Muscle layer of colon (tissue), 2 donors: ENCODE measurements around the gene RUBCNL.

ENCODE experiments used
- H3K27ac ChIP-seq: one replicate; pipeline ENCODE4 v1.7.0; 2013; ENCODE audit warnings: low read depth, mild to moderate bottlenecking, low read length, moderate library complexity
- H3K27me3 ChIP-seq, 2 donors: one replicate each; pipeline ENCODE4 v1.7.0; 2013; ENCODE audit warnings: low read length in 2 of 2, mild to moderate bottlenecking in 2 of 2; ENCODE audit not compliant: insufficient read depth in 2 of 2, control insufficient read depth in 1 of 2
- H3K36me3 ChIP-seq: one replicate; pipeline ENCODE4 v1.7.0; 2013; ENCODE audit warnings: mild to moderate bottlenecking, low read length; ENCODE audit not compliant: insufficient read depth
- H3K4me1 ChIP-seq: one replicate; pipeline ENCODE4 v1.7.0; 2013; ENCODE audit warnings: mild to moderate bottlenecking, low read length; ENCODE audit not compliant: insufficient read depth
- H3K4me3 ChIP-seq, 2 donors: one replicate each; pipeline ENCODE4 v1.7.0; 2013; ENCODE audit warnings: low read length in 2 of 2, low read depth in 1 of 2, mild to moderate bottlenecking in 1 of 2, moderate library complexity in 1 of 2
- H3K9ac ChIP-seq: one replicate; pipeline ENCODE4 v1.7.0; 2013; ENCODE audit warnings: low read length
- H3K9me3 ChIP-seq: one replicate; pipeline ENCODE4 v1.7.0; 2013; ENCODE audit warnings: mild to moderate bottlenecking, low read length
- donor health status: abdominal sarcoma.
- donor health status: Adenocarcinoma of cecum.

The RUBCNL gene

DNA sequence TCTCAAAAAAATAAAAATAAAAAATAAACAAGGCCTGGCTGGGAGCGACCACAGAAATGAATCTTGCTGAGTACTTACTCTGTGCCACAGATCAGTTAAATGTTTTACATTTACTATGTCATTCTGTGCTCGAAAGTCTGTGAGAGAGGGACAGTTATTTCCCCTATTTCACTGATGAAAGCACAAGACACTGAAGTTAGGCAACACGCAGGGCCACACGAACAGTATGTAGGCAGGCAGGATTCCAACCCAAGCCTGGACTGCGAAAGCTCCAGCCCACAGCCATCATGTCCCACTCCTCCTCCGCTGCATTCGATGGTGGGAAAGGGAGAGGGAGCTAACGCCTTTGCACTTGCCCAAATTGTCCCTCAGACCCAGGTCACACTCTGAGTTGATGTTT, 34.2 kb downstream of the RUBCNL start:
- H3K4me3 ChIP-seq = no peak overlapping the region
- no peaks in the 10 kb centered on the region for H3K27me3 ChIP-seq
- H3K9me3 ChIP-seq = no peaks in the 10 kb centered on the region
- H3K36me3 ChIP-seq = no peaks in the 10 kb centered on the region
- no peak overlapping the region for H3K9ac ChIP-seq
- no peaks in the 10 kb centered on the region for H3K4me1 ChIP-seq
- no peak overlapping the region for H3K27ac ChIP-seq

DNA sequence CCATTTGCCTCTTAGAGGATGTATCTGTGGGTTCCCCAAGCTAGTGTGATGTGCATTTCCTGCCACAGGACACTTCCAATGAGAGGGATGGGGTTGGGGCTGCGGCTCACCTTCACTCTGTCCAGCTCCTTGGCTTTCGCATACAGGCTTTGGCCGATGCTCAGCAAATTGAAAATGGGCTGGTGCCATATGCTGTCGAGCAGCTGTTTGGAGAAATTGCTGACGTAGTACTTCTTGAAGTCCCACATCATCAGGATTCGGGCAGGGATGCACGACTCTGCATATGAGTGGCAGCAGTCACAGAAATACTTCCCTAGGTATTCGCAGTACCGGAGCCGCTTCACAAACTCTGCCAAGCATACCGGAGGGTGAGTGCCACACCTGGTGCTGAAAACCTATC, 37.0 kb downstream of the RUBCNL start:
- Histone ChIP-seq H3K27me3 (no peaks in the 10 kb centered on the region), H3K4me3 (no peak overlapping the region), H3K27ac (no peak overlapping the region), H3K4me1 (no peaks in the 10 kb centered on the region), H3K36me3 (no peaks in the 10 kb centered on the region), H3K9me3 (no peaks in the 10 kb centered on the region), H3K9ac (no peak overlapping the region)

DNA sequence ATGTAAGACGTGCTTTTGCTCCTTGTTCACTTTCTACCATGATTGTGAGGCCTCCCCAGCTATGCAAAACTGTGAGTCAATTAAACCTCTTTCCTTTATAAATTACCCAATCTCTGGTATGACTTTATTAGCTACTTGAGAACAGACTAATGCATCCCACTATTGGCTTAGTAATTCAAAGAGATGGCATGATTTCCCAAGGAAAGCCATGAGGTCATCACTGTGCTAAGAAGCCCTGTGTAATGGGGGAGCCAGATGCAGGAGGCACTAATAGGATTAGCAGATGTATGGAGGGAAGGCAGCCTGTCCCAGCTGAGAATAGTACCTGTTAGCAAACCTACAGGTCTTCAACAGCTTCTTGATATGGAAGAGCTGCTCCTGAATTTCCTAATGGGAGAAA, 38.1 kb downstream of the RUBCNL start:
- H3K27ac ChIP-seq = no peak overlapping the region
- no peaks in the 10 kb centered on the region for H3K4me1 ChIP-seq
- H3K27me3 ChIP-seq = no peaks in the 10 kb centered on the region
- no peaks in the 10 kb centered on the region for H3K36me3 ChIP-seq
- no peaks in the 10 kb centered on the region for H3K9me3 ChIP-seq
- H3K9ac ChIP-seq = no peak overlapping the region
- no peak overlapping the region for H3K4me3 ChIP-seq

DNA sequence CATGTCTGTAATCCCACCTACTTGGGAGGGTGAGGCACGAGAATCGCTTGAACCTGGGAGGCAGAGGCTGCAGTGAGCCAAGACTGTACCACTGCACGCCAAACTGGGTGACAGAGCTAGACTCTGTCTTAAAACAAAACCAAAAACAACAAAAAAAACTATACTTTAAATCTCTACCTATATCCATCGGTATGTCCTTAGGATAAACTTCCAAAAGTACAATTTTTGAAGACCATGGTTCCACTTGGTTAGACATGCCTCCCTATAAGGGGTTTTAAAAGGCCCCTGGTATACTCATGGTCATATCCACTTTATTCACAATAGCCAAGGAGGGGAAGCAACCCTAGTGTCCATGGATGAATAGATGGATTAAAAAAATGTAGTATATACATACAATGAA, 39.8 kb downstream of the RUBCNL start:
- no peak overlapping the region for H3K27ac ChIP-seq
- H3K4me1 ChIP-seq = no peaks in the 10 kb centered on the region
- H3K9me3 ChIP-seq = no peaks in the 10 kb centered on the region
- H3K36me3 ChIP-seq = no peaks in the 10 kb centered on the region
- H3K4me3 ChIP-seq = no peak overlapping the region
- no peak overlapping the region for H3K9ac ChIP-seq
- no peaks in the 10 kb centered on the region for H3K27me3 ChIP-seq

DNA sequence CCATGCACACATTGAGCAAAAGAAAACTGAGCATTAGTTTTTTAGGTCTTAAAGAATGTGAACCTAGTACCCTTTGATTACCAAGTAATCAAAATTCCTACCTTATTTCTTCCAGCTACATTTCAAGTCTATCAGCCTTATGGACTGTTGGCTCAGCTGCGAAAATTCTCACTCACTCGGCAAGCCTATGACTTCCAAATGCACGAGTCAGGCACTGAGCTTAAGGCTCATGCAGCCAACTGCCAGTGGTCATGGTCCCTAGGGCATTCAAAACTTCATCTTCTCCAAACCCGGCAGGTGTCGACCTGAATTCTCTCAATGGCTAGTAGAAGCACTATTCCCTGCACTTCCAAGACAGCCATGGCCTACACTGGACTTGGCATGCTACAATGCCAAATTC, 41.2 kb downstream of the RUBCNL start:
- no peak overlapping the region for H3K9ac ChIP-seq
- H3K36me3 ChIP-seq = no peaks in the 10 kb centered on the region
- H3K27me3 ChIP-seq = no peaks in the 10 kb centered on the region
- H3K9me3 ChIP-seq = no peaks in the 10 kb centered on the region
- H3K4me3 ChIP-seq = no peak overlapping the region
- H3K27ac ChIP-seq = no peak overlapping the region
- no peaks in the 10 kb centered on the region for H3K4me1 ChIP-seq

DNA sequence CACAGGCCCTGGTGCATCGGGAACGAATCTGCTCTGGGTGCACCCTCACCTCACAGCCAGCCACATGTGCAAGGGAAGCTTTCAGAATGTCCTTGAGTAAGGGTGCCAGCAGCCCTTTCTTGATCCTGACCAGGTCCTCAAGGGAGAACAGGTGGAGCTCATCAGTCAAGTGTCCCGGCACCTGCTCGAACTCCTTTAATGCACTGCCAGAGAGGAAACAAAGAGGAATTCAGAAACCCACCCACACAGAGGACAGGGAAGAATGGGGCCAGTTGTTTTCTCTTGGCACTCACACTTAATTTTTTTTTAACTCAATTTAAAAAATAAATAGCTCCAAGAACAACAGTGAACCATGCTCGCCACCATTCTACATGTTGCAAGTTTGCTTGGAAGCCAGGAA, 41.7 kb downstream of the RUBCNL start:
- no peaks in the 10 kb centered on the region for H3K27me3 ChIP-seq
- no peaks in the 10 kb centered on the region for H3K36me3 ChIP-seq
- no peak overlapping the region for H3K4me3 ChIP-seq
- H3K9ac ChIP-seq = no peak overlapping the region
- H3K4me1 ChIP-seq = no peaks in the 10 kb centered on the region
- H3K9me3 ChIP-seq = no peaks in the 10 kb centered on the region
- H3K27ac ChIP-seq = no peak overlapping the region

DNA sequence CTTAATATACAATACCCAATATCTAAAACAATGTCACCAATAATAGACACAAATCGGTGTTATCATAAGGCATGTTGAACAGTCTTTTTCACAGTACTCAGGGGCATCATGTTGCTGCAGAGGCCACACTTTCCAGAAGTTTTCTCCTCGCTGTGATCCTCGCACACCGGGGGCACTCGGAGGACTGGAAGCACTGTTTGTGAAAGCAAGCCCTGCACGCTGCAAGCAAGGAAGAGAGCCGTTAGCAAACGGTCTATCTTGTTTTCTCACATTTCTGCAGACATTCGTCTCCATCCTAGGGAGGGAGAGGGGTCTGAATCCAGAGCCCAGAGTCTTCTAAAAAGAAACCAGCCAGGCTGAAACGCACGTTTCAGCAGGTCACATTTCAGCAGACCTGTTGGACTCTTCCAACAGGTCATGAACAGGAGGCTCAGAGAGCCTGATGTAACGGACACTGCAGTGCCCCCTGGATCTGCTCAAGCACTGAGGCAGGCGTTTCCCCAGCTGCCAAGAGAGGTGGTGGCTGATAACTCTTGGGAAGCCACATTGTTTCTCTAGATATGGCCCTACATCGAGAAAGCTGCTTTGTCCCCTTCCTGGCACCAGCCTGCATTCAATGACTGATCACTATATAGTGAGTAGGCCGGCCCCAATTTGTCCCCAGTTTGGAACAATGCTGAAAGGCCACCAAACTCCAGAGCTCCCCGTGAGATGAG, 43.6 kb downstream of the RUBCNL start:
- Histone ChIP-seq H3K9ac (no peak overlapping the region), H3K9me3 (no peaks in the 10 kb centered on the region), H3K36me3 (no peaks in the 10 kb centered on the region), H3K27me3 (no peaks in the 10 kb centered on the region), H3K4me1 (no peaks in the 10 kb centered on the region), H3K4me3 (no peak overlapping the region), H3K27ac (no peak overlapping the region)

DNA sequence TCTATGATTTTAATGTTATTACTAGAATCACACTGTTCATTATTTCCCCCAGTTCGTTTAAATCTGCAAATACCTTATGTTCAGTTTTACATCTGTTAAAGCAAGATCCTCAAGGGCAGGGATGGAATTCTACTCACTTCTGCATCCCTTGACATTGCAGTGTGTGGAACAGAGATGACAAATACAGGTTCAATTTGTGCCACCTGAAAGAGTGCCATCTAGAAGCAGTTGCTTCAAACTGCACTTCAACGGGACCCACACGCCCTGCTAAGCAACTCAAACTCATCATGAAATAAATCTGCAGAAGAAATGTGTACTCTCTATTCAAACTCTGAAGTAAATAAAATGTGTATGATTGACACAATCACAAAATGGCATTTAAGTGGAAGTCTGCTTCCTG, 44.5 kb downstream of the RUBCNL start:
- H3K27me3 ChIP-seq = no peaks in the 10 kb centered on the region
- H3K4me3 ChIP-seq = no peak overlapping the region
- H3K36me3 ChIP-seq = no peaks in the 10 kb centered on the region
- no peak overlapping the region for H3K27ac ChIP-seq
- no peaks in the 10 kb centered on the region for H3K4me1 ChIP-seq
- H3K9me3 ChIP-seq = no peaks in the 10 kb centered on the region
- H3K9ac ChIP-seq = no peak overlapping the region

DNA sequence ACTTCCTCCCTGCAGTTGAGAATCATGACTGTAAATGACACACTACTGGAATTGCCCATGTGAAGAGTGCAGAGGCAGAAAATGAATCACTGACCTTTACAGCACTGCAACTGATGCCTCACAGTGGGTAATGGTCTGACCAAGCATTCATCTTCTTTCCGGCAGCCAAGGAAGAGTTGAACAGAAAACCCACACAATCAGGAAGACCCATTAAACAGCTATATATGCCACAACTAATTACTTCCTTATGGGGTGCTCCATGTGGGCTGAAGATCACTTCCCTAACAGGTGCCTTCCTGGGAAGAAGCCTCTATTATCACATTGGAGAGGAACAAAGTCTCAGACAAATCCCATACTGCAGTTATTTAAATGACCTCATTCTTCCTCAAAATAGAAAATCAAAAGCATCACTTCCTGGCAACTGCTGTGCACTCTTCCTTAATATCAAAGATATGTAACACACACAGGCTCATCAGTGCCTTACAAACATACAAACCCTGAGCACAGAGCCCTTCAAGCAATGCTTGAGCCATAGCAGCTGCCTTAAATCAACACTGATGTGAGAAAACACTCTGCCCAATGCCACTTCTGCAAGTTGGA, 45.8 kb downstream of the RUBCNL start:
- Histone ChIP-seq H3K27me3 (no peaks in the 10 kb centered on the region), H3K9me3 (no peaks in the 10 kb centered on the region), H3K4me3 (no peak overlapping the region), H3K4me1 (no peaks in the 10 kb centered on the region), H3K27ac (no peak overlapping the region), H3K36me3 (no peaks in the 10 kb centered on the region), H3K9ac (no peak overlapping the region)

DNA sequence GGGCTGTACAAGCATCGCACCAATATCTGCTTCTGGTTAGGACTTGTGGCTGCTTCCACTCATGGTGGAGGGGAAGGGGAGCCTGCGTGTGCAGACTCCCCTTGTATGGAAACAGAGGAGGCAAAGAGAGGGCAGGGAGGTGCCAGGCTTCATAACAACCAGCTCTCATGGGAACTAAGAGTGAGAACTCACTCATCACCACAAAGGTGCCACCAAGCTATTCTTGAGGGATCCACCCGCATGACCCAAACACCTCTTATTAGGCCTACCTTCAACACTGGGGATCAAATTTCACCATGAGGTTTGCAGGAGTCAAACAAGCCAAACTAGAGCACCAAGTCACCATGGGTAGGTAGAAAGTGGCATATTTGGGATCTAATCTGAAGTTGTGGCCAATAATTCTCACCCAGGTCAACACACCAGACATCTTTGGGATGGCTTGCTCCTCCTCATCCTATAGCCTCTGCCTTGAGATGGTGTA, 46.4 kb downstream of the RUBCNL start:
- Histone ChIP-seq H3K9ac (no peak overlapping the region), H3K27ac (no peak overlapping the region), H3K4me3 (no peak overlapping the region), H3K27me3 (no peaks in the 10 kb centered on the region), H3K36me3 (no peaks in the 10 kb centered on the region), H3K4me1 (no peaks in the 10 kb centered on the region), H3K9me3 (no peaks in the 10 kb centered on the region)

DNA sequence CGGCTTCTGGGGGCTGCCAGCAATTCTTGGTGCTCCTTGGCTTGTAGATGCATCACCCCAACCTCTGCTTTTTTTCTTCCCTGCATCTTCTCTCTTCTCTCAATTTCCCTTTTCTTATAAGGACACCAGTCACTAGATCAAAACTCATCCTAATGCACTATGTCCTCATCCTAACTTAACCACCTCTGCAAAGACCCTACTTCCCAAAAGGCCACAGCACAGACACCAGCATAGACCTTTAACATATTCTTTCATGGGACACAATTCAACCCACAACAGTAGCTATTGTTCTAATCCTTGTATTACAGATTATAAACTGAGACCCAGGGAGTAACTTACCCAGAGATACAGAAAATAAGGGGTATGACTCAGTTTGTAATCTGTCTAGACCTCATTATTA, 47.0 kb downstream of the RUBCNL start:
- Histone ChIP-seq H3K4me3 (no peak overlapping the region), H3K27ac (no peak overlapping the region), H3K36me3 (no peaks in the 10 kb centered on the region), H3K27me3 (no peaks in the 10 kb centered on the region), H3K9me3 (no peaks in the 10 kb centered on the region), H3K4me1 (no peaks in the 10 kb centered on the region), H3K9ac (no peak overlapping the region)
